Adrenal gland (tissue), 12 donors: Measurements from ENCODE around the gene ASB1. TPM values are rescaled to one million over a fixed set of nuclear protein-coding genes. Genes with fewer than 3 reads are reported as not detected.

Source experiments
- DNase-seq, 7 donors: peaks; one replicate each; pipeline ENCODE4 v3.0.0-alpha.2; 2019 to 2020
- H3K27ac ChIP-seq, 5 donors: fragments of 200-600 bp; sonication (generic) in 4 of 5; 1 replicate in 3 of 5; 2 replicates in 2 of 5; pipeline versions ENCODE4 v1.5.1 to v1.8.0; 2016 to 2020; ENCODE audit warnings: mild to moderate bottlenecking in 1 of 5
- H3K27me3 ChIP-seq: fragments of 200-600 bp; 2 replicates; pipeline ENCODE4 v1.8.0; 2021
- H3K36me3 ChIP-seq, 2 donors: fragments of 200-600 bp; replicated peaks in 1 of 2; 1 replicate in 1 of 2; 2 replicates in 1 of 2; pipeline versions ENCODE4 v1.5.1 to v1.8.0; 2018 to 2022
- H3K4me1 ChIP-seq, 2 donors: fragments of 200-600 bp; replicated peaks in 1 of 2; 1 replicate in 1 of 2; 2 replicates in 1 of 2; pipeline versions ENCODE4 v1.5.1 to v1.8.0; 2018 to 2021
- H3K4me3 ChIP-seq, 4 donors: fragments of 200-600 bp; sonication (generic) in 3 of 4; one replicate each; pipeline ENCODE4 v1.5.1; 2016 to 2018
- H3K9me3 ChIP-seq, 3 donors: fragments of 200-600 bp; sonication (generic) in 1 of 3; replicated peaks in 1 of 3; 1 replicate in 2 of 3; 2 replicates in 1 of 3; pipeline versions ENCODE4 v1.5.1 to v1.8.0; 2016 to 2021
- POLR2A ChIP-seq, 2 donors: fragments of 450-650 bp; IDR thresholded peaks; one replicate each; pipeline ENCODE4 v1.6.1; 2017; ENCODE audit warnings: antibody characterized with exemption in 2 of 2, mild to moderate bottlenecking in 2 of 2, moderate library complexity in 1 of 2
- WGBS, 4 donors: extraction: QIAGEN DNeasy Blood & Tissue Kit in 2 of 4; methylation state at CpG; one replicate each; pipeline versions ENCODE4 v1.1.5 to v1.1.7; 2013 to 2017; 5-methylcytosine and 5-hydroxymethylcytosine counted together
- intact Hi-C, 2 donors: fragments of 100-400 bp; cut with DNase I; formaldehyde crosslinking; loops; one replicate each; pipeline versions ENCODE4 v1.14.1 to v1.15.0; 2022 to 2023
- polyA plus RNA-seq, 3 donors: library from polyadenylated mRNA; stranded (reverse); fragments of 200-250 nt in 2 of 3; fragments of 350-450 nt in 1 of 3; fragmentation: Illumina TruSeq in 1 of 3; extraction: RNeasy Lipid Tissue Mini Kit (QIAGEN cat#74804) in 1 of 3; gene quantifications; one replicate each; pipeline ENCODE4 v1.2.3, GENCODE V29; 2013 to 2014
- total RNA-seq, 9 donors: library from RNA; depleted of rRNA in 4 of 9; stranded (reverse); fragments of >200 nt in 4 of 9; fragments of 120-200 nt in 1 of 9; fragmentation: NEBNext Ultra II Directional in 1 of 9; extraction: Animal tissue kit (Norgen Biotek cat#: 25700) in 1 of 9; gene quantifications; one replicate each; pipeline versions ENCODE4 v1.1.0 to v1.2.4, GENCODE V29; 2013 to 2023
- TF ChIP-seq, protein P1 (sequence below), 6 experiments: fragments of 450-650 bp in 4 of 6; fragments of 200-600 bp in 2 of 6; sonication (generic) in 1 of 6; IDR thresholded peaks; 1 replicate in 5 of 6; 2 replicates in 1 of 6; pipeline versions ENCODE4 v1.5.1 to v1.8.0; 2016 to 2021; ENCODE audit warnings: antibody characterized with exemption in 6 of 6, mild to moderate bottlenecking in 2 of 6, moderate library complexity in 1 of 6
- donor health status: healthy with polysubstance abuse.
- donor health status: Bipolar disorder and iron deficiency.
- donor health status: DM: yes; HTN: yes; CAD: no.
- donor health status: DM: no; HTN: no; CAD: no.
- donor health status: DM: no; HTN: no; CAD: no.
- donor health status: DM: yes; HTN: yes; CAD: no.

The ASB1 gene
- total and polyA plus RNA-seq, 12 donors: 12.2 to 28.8 (median 19.6) TPM

DNA sequence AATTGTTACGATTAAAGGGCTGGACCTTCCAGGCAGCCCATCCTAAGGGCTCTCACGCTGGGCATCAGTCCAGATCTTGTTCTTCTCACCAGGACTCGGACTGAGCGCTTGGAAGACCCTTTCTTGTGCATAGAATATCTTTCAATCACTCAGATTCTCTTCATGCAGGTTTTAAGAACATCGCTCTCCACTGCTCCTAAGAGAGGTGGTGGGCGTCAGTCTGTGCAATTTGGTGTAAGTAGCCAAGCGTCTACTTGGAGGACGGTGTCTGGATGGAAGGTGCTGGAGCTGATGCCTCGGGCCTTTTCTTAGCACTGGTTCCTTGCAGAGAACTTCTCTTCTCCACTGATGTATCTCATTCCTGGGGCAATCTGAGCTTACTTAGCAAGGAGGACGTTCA, 68.7 kb downstream of the ASB1 start:
- intact Hi-C loops: no loop called here
- 85 to 92% (median 88%) methylated on average over 10 of the region's 10 CpGs for WGBS, 4 donors
- TF ChIP-seq POLR2A (IDR thresholded peaks at IDR 0.05): no peak
- TF ChIP-seq, protein P1, sequence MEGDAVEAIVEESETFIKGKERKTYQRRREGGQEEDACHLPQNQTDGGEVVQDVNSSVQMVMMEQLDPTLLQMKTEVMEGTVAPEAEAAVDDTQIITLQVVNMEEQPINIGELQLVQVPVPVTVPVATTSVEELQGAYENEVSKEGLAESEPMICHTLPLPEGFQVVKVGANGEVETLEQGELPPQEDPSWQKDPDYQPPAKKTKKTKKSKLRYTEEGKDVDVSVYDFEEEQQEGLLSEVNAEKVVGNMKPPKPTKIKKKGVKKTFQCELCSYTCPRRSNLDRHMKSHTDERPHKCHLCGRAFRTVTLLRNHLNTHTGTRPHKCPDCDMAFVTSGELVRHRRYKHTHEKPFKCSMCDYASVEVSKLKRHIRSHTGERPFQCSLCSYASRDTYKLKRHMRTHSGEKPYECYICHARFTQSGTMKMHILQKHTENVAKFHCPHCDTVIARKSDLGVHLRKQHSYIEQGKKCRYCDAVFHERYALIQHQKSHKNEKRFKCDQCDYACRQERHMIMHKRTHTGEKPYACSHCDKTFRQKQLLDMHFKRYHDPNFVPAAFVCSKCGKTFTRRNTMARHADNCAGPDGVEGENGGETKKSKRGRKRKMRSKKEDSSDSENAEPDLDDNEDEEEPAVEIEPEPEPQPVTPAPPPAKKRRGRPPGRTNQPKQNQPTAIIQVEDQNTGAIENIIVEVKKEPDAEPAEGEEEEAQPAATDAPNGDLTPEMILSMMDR (IDR thresholded peaks at IDR 0.05): no peak
- no peaks in the 10 kb centered on the region for H3K9me3 ChIP-seq
- no peak overlapping the region for H3K4me3 ChIP-seq
- H3K27ac ChIP-seq: no peak overlapping the region
- H3K4me1 ChIP-seq: no peaks in the 10 kb centered on the region
- no peaks in the 10 kb centered on the region for H3K36me3 ChIP-seq
- DNase-seq: peak in 1 of 7 donors; percentile 29
- H3K27me3 ChIP-seq: no peaks in the 10 kb centered on the region

DNA sequence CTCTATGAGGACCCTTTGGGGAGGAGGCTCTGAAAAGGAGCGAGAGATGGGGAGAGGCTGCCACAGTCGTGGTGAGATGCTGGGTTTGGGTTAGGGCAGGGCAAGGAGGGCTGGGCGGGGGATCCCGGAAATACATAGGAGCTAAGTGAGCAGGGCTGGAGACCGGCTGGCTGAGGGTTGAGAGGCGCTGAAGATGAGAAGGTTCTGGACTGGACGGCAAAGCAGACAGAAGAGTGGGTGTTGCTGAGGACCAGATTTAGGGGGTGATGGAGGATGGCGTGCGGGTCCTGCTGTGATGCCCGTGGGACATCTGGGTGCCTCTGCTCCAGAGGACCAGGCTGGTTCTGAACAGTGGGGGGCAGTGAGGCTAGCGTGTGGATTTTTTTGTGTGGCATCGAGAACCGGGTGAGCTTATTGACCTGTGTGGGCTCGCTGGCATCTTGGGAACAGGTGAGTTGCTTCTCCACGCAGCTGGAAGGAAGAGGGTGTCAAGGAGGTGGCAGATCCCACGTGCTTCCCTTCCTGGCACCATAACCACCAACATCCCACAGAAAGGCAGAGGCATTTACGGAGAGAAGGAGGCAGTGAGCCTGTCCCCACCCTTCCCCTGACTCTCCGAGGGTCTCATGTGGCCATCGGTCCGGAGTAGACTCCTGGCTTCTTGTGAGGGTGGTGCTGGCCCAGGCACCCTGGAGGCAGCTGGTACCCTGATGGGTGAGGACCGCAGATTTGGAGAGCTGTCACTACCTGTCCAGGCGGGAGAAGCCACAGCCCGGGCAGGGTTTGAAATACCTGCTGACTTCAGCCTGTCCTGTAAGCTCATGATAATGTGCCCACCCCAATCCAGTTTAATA, 70.3 kb downstream of the ASB1 start:
- WGBS, 4 donors: 79 to 90% (median 89%) methylated on average over 16 to 23 of the region's 23 CpGs
- intact Hi-C loops: no loop called here
- TF ChIP-seq, protein P1 (IDR thresholded peaks at IDR 0.05): no peak
- TF ChIP-seq POLR2A (IDR thresholded peaks at IDR 0.05): no peak

DNA sequence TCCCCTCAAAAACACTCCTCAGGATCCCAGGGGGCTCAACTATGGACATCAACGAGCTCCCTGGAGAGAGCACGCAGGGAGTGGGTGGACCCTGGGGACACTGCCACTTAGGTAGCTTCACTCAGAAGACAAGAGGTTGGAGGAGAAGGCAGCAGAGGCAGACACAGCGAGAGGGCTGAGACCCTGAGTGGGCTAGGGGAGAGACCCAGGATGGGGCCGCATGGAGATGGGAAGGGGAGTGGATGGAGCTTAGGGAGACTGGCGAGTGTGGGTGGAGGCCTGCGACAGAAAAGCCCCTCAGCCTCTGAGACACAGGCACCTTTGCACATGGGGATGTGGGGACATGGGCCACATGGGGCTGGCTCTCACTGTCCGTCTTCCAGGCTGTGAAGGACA, 70.9 kb downstream of the ASB1 start:
- Histone ChIP-seq H3K9me3 (no peaks in the 10 kb centered on the region), H3K4me1 (no peaks in the 10 kb centered on the region), H3K27me3 (no peaks in the 10 kb centered on the region), H3K4me3 (no peak overlapping the region), H3K36me3 (no peaks in the 10 kb centered on the region), H3K27ac (no peak overlapping the region)
- 89 to 95% (median 94%) methylated on average over 7 of the region's 7 CpGs for WGBS, 4 donors
- peak in 1 of 7 donors; percentile 6 for DNase-seq
- TF ChIP-seq POLR2A (IDR thresholded peaks at IDR 0.05): no peak
- TF ChIP-seq, protein P1 (IDR thresholded peaks at IDR 0.05): no peak
- intact Hi-C loops: no loop called here

More for the DNA sequence above, 70.3 kb downstream of the ASB1 start:
- Histone ChIP-seq H3K27me3 (no peaks in the 10 kb centered on the region), H3K9me3 (no peaks in the 10 kb centered on the region), H3K36me3 (no peaks in the 10 kb centered on the region), H3K4me3 (no peak overlapping the region), H3K4me1 (no peaks in the 10 kb centered on the region), H3K27ac (no peak overlapping the region)
- DNase-seq: peak in 1 of 7 donors; percentile 25

DNA sequence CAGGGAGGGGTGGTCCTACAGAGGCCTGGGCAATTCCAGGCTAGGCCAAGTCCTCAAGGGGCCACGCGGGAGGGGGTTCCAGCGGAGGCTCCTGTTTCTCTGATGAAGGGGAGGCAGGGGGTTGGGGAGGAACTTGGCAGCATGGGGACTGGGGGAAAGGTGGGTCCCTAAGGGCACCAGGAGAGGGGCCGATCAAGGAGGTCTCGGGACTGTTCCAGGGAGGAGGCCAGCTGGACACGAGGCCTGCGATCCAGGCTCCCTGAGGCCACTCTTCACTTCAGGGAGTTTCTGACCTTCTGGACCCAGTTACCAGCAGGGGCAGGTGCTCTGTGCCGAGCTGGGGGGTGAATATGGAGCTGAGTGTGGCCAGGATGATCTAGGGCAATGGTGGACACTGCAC, 71.5 kb downstream of the ASB1 start:
- intact Hi-C loops: no loop called here
- TF ChIP-seq, protein P1 (IDR thresholded peaks at IDR 0.05): no peak
- TF ChIP-seq POLR2A (IDR thresholded peaks at IDR 0.05): no peak

More for the DNA sequence above, 71.5 kb downstream of the ASB1 start:
- 82 to 95% (median 90%) methylated on average over 6 to 8 of the region's 8 CpGs for WGBS, 4 donors
- Histone ChIP-seq H3K36me3 (no peaks in the 10 kb centered on the region), H3K9me3 (no peaks in the 10 kb centered on the region), H3K4me3 (no peak overlapping the region), H3K27ac (no peak overlapping the region), H3K27me3 (no peaks in the 10 kb centered on the region), H3K4me1 (no peaks in the 10 kb centered on the region)
- DNase-seq: peak in 1 of 7 donors; percentile 29
